K562 (cell line): ENCODE data around the gene EFNA1. TPM values are rescaled to one million over a fixed set of nuclear protein-coding genes. Genes with fewer than 3 reads are reported as not detected.

Experiments
- E4F1 ChIP-seq: fragments of 250-450 bp; sonication (Bioruptor Pico); IDR thresholded peaks from 2 replicates; pipeline ENCODE4 v1.5.0; 2021; ENCODE audit warnings: mild to moderate bottlenecking, borderline replicate concordance
- GTF2F1 ChIP-seq: IDR thresholded peaks from 2 replicates; pipeline ENCODE4 v1.6.1; 2011; ENCODE audit warnings: low read depth, low read length, improper control_type of control experiment
- HDAC1 ChIP-seq, 2 experiments: fragments of 450-650 bp; IDR thresholded peaks; 2 replicates each; pipeline ENCODE4 v1.6.1; 2016 to 2017; ENCODE audit warnings: inconsistent platforms in 1 of 2, mild to moderate bottlenecking in 1 of 2, moderate library complexity in 1 of 2
- ZNF324 ChIP-seq: fragments of 250-450 bp; sonication (Bioruptor Pico); IDR thresholded peaks from 2 replicates; pipeline ENCODE4 v1.4.0; 2020; ENCODE audit warnings: mild to moderate bottlenecking
- ZNF395 ChIP-seq: fragments of 200-800 bp; sonication (Bioruptor generic); IDR thresholded peaks from 2 replicates; pipeline ENCODE4 v1.6.1; 2017; ENCODE audit warnings: missing genetic modification characterization, missing compliant biosample characterization
- polyA plus RNA-seq, 8 experiments: library from polyadenylated mRNA; depleted of rRNA in 4 of 8; stranded (reverse) in 5 of 8; unstranded in 3 of 8; fragments of >200 nt; fragmentation: Nextera tagmentation in 2 of 8; fragmentation: Illumina TruSeq in 1 of 8; extraction: Ambion mirVana in 2 of 8; extraction: Trizol in 1 of 8; gene quantifications; 2 replicates each; pipeline versions ENCODE4 v1.2.1 to v1.2.3, GENCODE V29; 2011 to 2014; ENCODE audit warnings: inconsistent platforms in 1 of 8, missing spikeins in 1 of 8
- total RNA-seq, 7 experiments: library from RNA; depleted of rRNA in 6 of 7; stranded (reverse); fragments of >200 nt in 6 of 7; fragmentation: Illumina TruSeq in 2 of 7; extraction: Trizol in 2 of 7; gene quantifications; 2 replicates each; pipeline versions ENCODE4 v1.2.1 to v1.2.3, GENCODE V29; 2011 to 2021; ENCODE audit warnings: low replicate concordance in 1 of 7

Gene EFNA1
- total and polyA plus RNA-seq, 9 of the 15 experiments (the other 6 are each of a cell fraction or from before 2014, with no cell fraction given) = 2.1 to 9.3 (median 3.0) TPM

GRCh38 chr1:155079487-155080311, 48.0 kb upstream of the EFNA1 start (continued):
- TF ChIP-seq ZNF395 (no peak), HDAC1 (IDR thresholded peaks at IDR 0.05) (no peak; a peak in 2 of 4 replicates), GTF2F1 (no peak), E4F1 (CRISPR knock-in tag) (no peak), ZNF324 (no peak)
